ENCODE data around the gene NACC2. TPM values are rescaled to one million over a fixed set of nuclear protein-coding genes. Genes with fewer than 3 reads are reported as not detected.

The NACC2 gene
- total and polyA plus RNA-seq, 9 of the 15 experiments (the other 6 are each of a cell fraction or from before 2014, with no cell fraction given) = 0.70 to 25.1 (median 5.6) TPM

GRCh38 chr9:136077491-136077890 lies 17.6 kb downstream of the NACC2 start:
- 96% methylated on average over 8 of the region's 8 CpGs for WGBS (ENCODE audit: insufficient coverage, low coverage, missing lambda C conversion rate)
- BruUV-seq (replicated peaks) = no TSS peak
- H3K79me2 ChIP-seq (ENCODE audit: control insufficient read depth, insufficient read depth, low read length) = peaks cover 90% of the 10 kb centered on the region

More at GRCh38 chr9:136077491-136077890, 17.6 kb downstream of the NACC2 start:
- FAIRE-seq (no peak), DNase-seq (ENCODE audit: extremely low read depth in 1 of 4, low spot score in 3 of 4) (no peak), ATAC-seq (no peak)
- H2AFZ ChIP-seq (ENCODE audit: low read depth, low read length) = no peak overlapping the region
- H3K36me3 ChIP-seq (ENCODE audit: control insufficient read depth, insufficient read depth, low read length) = peaks cover 56% of the 10 kb centered on the region
- in situ Hi-C loops (cut with MboI) (no loop called here), intact Hi-C loops (cut with micrococcal nuclease) (no loop called here)
- no peak overlapping the region for H3K4me3 ChIP-seq
- no peak for TF ChIP-seq FOS (IDR thresholded peaks at IDR 0.05; ENCODE audit: extremely low read depth, insufficient read length)
- TF ChIP-seq ERF (CRISPR knock-in tag; IDR thresholded peaks at IDR 0.05) = no peak
- no peak for TF ChIP-seq FOXO4 (CRISPR knock-in tag; IDR thresholded peaks at IDR 0.05)
- no peak for TF ChIP-seq ZBED1 (IDR thresholded peaks at IDR 0.05)
- no peaks in the 10 kb centered on the region for H3K27me3 ChIP-seq (ENCODE audit: control insufficient read depth in 2 of 2, insufficient read depth in 2 of 2, low read length in 2 of 2)
- no peak overlapping the region for H3K27ac ChIP-seq (ENCODE audit: extremely low read depth, low read depth, low read length)
- H3K4me2 ChIP-seq (ENCODE audit: insufficient read depth, low read length) = no peak overlapping the region
- ChIA-PET CTCF (ENCODE audit: low intra/inter-chr PET ratio) (no interaction called here), POLR2A (no interaction called here)
- no peaks in the 10 kb centered on the region for H3K9me3 ChIP-seq (replicated peaks; ENCODE audit: control insufficient read depth, insufficient read depth, low read depth, low read length)
- peaks cover 16% of the 10 kb centered on the region for H4K20me1 ChIP-seq (replicated peaks; ENCODE audit: control insufficient read depth, insufficient read depth, low read length)
- H3K9me1 ChIP-seq (ENCODE audit: control insufficient read depth, insufficient read depth, low read length) = no peaks in the 10 kb centered on the region
- no peak overlapping the region for H3K9ac ChIP-seq (ENCODE audit: insufficient read depth in 1 of 2, low read depth in 2 of 2, low read length in 2 of 2)
- H3K4me1 ChIP-seq (replicated peaks in 1 of 2; ENCODE audit: control insufficient read depth in 2 of 2, insufficient read depth in 2 of 2, low read length in 2 of 2) = peaks cover 0 to 54% of the 10 kb centered on the region in 2 experiments; a peak in 2 of 5 replicates

Data from K562 (cell line).